ENCODE results near the gene CRLF3.
"Not testable (repeated sequence)": the region's sequence is repeated elsewhere in the genome, so short reads cannot be mapped to it uniquely, and the experiment has no call there.

Gene CRLF3

GRCh38 chr17:30735206-30735605 is 89.3 kb downstream of the CRLF3 start:
- H3K27ac ChIP-seq: not testable (repeated sequence)

- not testable (repeated sequence) for H3K27ac ChIP-seq
These were observed 90.3 kb downstream of the CRLF3 start for GRCh38 chr17:30734153-30734552.
